HepG2 (cell line): ENCODE measurements around the gene PLPPR2. TPM values are rescaled to one million over a fixed set of nuclear protein-coding genes. Genes with fewer than 3 reads are reported as not detected.

ENCODE experiments used
- ATRX ChIP-seq: sonication (generic); formaldehyde crosslinking; IDR thresholded peaks from 2 replicates; pipeline ENCODE4 v1.4.0; 2020; ENCODE audit warnings: missing genetic modification reagents, borderline replicate concordance
- BRF2 ChIP-seq: sonication (generic); formaldehyde crosslinking; IDR thresholded peaks from 2 replicates; pipeline ENCODE4 v1.8.1; 2022; ENCODE audit warnings: mild to moderate bottlenecking, missing genetic modification reagents
- CENPX ChIP-seq: sonication (generic); formaldehyde crosslinking; IDR thresholded peaks from 2 replicates; pipeline ENCODE4 v1.9.0; 2021; ENCODE audit warnings: mild to moderate bottlenecking, missing genetic modification reagents, moderate library complexity
- HDAC6 ChIP-seq: fragments of 200-600 bp; sonication (generic); IDR thresholded peaks from 2 replicates; pipeline ENCODE4 v1.7.0; 2017; ENCODE audit warnings: mild to moderate bottlenecking, antibody characterized with exemption, low read length, low read depth
- HNRNPUL1 ChIP-seq: fragments of 200-400 bp; formaldehyde crosslinking; IDR thresholded peaks from 2 replicates; pipeline ENCODE4 v1.6.1; 2017; ENCODE audit warnings: low read depth, mild to moderate bottlenecking, low read length, moderate library complexity
- IRF9 ChIP-seq: sonication (generic); formaldehyde crosslinking; IDR thresholded peaks from 2 replicates; pipeline ENCODE4 v1.8.0; 2022; ENCODE audit warnings: missing genetic modification reagents, mild to moderate bottlenecking, borderline replicate concordance
- SNRNP70 ChIP-seq: fragments of 200-400 bp; formaldehyde crosslinking; IDR thresholded peaks from 2 replicates; pipeline ENCODE4 v1.6.1; 2017; ENCODE audit warnings: mild to moderate bottlenecking, low read depth, low read length, moderate library complexity
- ZFYVE20 ChIP-seq: sonication (generic); formaldehyde crosslinking; IDR thresholded peaks from 2 replicates; pipeline ENCODE4 v1.8.0; 2023; ENCODE audit warnings: low read depth, mild to moderate bottlenecking, moderate library complexity, missing genetic modification reagents, borderline replicate concordance
- ZNF160 ChIP-seq: sonication (generic); formaldehyde crosslinking; IDR thresholded peaks from 2 replicates; pipeline ENCODE4 v1.8.0; 2022; ENCODE audit warnings: mild to moderate bottlenecking, inconsistent platforms, missing genetic modification reagents
- ZNF205 ChIP-seq: IDR thresholded peaks from 2 replicates; pipeline ENCODE4 v1.6.1; 2018; ENCODE audit warnings: missing biosample characterization, missing genetic modification reagents
- ZNF558 ChIP-seq: sonication (generic); formaldehyde crosslinking; IDR thresholded peaks from 2 replicates; pipeline ENCODE4 v1.9.0; 2022; ENCODE audit warnings: mild to moderate bottlenecking, missing genetic modification reagents, borderline replicate concordance
- ZNF570 ChIP-seq: sonication (generic); formaldehyde crosslinking; IDR thresholded peaks from 2 replicates; pipeline ENCODE4 v1.4.0; 2020; ENCODE audit warnings: mild to moderate bottlenecking, missing genetic modification reagents, borderline replicate concordance
- polyA plus RNA-seq, 8 experiments: library from polyadenylated mRNA; depleted of rRNA in 3 of 8; stranded (reverse) in 7 of 8; unstranded in 1 of 8; fragments of >200 nt; fragmentation: Illumina TruSeq in 4 of 8; extraction: Trizol in 4 of 8; gene quantifications; 2 replicates each; pipeline versions ENCODE4 v1.2.1 to v1.2.3, GENCODE V29; 2011 to 2016; ENCODE audit warnings: low read depth in 4 of 8, missing spikeins in 1 of 8, mixed read lengths in 1 of 8; ENCODE audit not compliant: insufficient read depth in 1 of 8
- total RNA-seq, 5 experiments: library from RNA; depleted of rRNA; stranded (reverse); fragments of >200 nt; fragmentation: Illumina TruSeq; extraction: Trizol; gene quantifications; 2 replicates each; pipeline ENCODE4 v1.2.3, GENCODE V29; 2016; ENCODE audit warnings: low read depth in 1 of 5
- TF ChIP-seq, protein P1 (sequence below): conservative IDR thresholded peaks from 2 replicates; pipeline ENCODE4 v1.6.1; 2018; ENCODE audit warnings: missing genetic modification reagents
- TF ChIP-seq, protein P2 (sequence below): sonication (generic); formaldehyde crosslinking; IDR thresholded peaks from 2 replicates; pipeline ENCODE4 v1.4.0; 2020; ENCODE audit warnings: mild to moderate bottlenecking, low read depth, missing genetic modification reagents
- TF ChIP-seq, protein P3 (sequence below): sonication (generic); formaldehyde crosslinking; IDR thresholded peaks from 2 replicates; pipeline ENCODE4 v1.8.0; 2022; ENCODE audit warnings: missing genetic modification reagents, mild to moderate bottlenecking, moderate library complexity, borderline replicate concordance
- TF ChIP-seq, protein P4 (sequence below): sonication (generic); formaldehyde crosslinking; IDR thresholded peaks from 2 replicates; pipeline ENCODE4 v1.9.0; 2021; ENCODE audit warnings: missing genetic modification reagents, mild to moderate bottlenecking, borderline replicate concordance
- TF ChIP-seq, protein P5 (sequence below): IDR thresholded peaks from 2 replicates; pipeline ENCODE4 v1.6.1; 2018; ENCODE audit warnings: missing genetic modification reagents, mild to moderate bottlenecking, missing compliant biosample characterization

PLPPR2 gene
- total and polyA plus RNA-seq, 2 of the 13 experiments (the other 11 are each of a cell fraction or from before 2014, with no cell fraction given) = 1.5 to 2.1 TPM

DNA sequence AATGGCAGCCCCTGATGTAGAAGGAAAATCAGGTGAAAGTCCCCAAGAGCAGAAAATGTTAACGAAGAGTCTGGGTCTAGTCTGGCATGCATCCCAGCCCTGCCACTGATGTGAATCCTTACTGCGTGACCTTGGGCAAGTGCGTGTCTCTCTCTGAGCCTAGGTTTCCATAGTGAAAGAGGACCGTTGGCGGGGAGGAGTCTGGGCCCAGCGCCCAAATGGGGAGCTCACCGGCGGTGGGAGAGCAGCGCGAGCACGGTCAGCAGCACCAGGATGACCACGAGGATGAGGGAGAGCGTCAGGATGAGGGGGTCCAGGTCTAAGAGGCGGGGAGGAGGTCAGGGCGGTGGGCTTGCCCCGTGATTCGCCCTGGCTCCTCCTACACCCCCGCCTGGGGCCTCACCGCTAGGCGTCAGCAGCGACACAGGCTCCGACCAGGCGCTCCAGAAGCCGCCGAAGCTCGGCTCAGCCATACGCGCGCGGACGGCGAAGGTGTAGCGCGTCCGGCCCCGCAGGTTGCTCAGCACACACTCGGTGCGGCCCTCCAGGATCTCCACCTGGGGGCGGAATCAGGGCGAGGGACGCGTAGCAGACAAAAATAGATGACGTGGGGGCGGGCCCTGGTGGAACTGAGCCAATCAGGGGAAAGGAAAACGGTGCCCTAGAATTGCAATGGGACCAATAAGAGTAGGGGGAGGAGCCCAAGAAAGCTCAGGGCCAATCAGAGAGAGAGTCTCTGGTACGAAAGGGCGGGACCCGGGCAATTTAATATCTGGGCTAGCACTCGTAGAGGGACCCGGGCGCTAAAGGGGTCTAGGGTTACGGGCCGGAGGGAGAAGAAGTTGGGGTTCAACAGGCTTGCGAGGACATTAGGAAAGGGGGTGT, 25.7 kb downstream of the PLPPR2 start (continued):
- no peak; the same call in 1 of the 2 replicates for TF ChIP-seq BRF2 (CRISPR knock-in tag)
- TF ChIP-seq, protein P1, sequence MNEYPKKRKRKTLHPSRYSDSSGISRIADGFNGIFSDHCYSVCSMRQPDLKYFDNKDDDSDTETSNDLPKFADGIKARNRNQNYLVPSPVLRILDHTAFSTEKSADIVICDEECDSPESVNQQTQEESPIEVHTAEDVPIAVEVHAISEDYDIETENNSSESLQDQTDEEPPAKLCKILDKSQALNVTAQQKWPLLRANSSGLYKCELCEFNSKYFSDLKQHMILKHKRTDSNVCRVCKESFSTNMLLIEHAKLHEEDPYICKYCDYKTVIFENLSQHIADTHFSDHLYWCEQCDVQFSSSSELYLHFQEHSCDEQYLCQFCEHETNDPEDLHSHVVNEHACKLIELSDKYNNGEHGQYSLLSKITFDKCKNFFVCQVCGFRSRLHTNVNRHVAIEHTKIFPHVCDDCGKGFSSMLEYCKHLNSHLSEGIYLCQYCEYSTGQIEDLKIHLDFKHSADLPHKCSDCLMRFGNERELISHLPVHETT (CRISPR knock-in tag) = no peak
- TF ChIP-seq ZFYVE20 = no peak
- TF ChIP-seq ZNF570 = no peak
- no peak for TF ChIP-seq HDAC6
- no peak for TF ChIP-seq ZNF558
- no peak for TF ChIP-seq HNRNPUL1
- TF ChIP-seq, protein P2, sequence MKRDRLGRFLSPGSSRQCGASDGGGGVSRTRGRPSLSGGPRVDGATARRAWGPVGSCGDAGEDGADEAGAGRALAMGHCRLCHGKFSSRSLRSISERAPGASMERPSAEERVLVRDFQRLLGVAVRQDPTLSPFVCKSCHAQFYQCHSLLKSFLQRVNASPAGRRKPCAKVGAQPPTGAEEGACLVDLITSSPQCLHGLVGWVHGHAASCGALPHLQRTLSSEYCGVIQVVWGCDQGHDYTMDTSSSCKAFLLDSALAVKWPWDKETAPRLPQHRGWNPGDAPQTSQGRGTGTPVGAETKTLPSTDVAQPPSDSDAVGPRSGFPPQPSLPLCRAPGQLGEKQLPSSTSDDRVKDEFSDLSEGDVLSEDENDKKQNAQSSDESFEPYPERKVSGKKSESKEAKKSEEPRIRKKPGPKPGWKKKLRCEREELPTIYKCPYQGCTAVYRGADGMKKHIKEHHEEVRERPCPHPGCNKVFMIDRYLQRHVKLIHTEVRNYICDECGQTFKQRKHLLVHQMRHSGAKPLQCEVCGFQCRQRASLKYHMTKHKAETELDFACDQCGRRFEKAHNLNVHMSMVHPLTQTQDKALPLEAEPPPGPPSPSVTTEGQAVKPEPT (CRISPR knock-in tag) = no peak
- no peak for TF ChIP-seq ZNF160 (CRISPR knock-in tag)
- TF ChIP-seq, protein P3, sequence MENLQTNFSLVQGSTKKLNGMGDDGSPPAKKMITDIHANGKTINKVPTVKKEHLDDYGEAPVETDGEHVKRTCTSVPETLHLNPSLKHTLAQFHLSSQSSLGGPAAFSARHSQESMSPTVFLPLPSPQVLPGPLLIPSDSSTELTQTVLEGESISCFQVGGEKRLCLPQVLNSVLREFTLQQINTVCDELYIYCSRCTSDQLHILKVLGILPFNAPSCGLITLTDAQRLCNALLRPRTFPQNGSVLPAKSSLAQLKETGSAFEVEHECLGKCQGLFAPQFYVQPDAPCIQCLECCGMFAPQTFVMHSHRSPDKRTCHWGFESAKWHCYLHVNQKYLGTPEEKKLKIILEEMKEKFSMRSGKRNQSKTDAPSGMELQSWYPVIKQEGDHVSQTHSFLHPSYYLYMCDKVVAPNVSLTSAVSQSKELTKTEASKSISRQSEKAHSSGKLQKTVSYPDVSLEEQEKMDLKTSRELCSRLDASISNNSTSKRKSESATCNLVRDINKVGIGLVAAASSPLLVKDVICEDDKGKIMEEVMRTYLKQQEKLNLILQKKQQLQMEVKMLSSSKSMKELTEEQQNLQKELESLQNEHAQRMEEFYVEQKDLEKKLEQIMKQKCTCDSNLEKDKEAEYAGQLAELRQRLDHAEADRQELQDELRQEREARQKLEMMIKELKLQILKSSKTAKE (CRISPR knock-in tag) = no peak
- TF ChIP-seq IRF9 (CRISPR knock-in tag) = no peak; the same call in 1 of the 2 replicates
- no peak for TF ChIP-seq ATRX (CRISPR knock-in tag)
- TF ChIP-seq, protein P4, sequence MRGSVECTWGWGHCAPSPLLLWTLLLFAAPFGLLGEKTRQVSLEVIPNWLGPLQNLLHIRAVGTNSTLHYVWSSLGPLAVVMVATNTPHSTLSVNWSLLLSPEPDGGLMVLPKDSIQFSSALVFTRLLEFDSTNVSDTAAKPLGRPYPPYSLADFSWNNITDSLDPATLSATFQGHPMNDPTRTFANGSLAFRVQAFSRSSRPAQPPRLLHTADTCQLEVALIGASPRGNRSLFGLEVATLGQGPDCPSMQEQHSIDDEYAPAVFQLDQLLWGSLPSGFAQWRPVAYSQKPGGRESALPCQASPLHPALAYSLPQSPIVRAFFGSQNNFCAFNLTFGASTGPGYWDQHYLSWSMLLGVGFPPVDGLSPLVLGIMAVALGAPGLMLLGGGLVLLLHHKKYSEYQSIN (CRISPR knock-in tag) = no peak
- TF ChIP-seq ZNF205 = no peak
- TF ChIP-seq, protein P5, sequence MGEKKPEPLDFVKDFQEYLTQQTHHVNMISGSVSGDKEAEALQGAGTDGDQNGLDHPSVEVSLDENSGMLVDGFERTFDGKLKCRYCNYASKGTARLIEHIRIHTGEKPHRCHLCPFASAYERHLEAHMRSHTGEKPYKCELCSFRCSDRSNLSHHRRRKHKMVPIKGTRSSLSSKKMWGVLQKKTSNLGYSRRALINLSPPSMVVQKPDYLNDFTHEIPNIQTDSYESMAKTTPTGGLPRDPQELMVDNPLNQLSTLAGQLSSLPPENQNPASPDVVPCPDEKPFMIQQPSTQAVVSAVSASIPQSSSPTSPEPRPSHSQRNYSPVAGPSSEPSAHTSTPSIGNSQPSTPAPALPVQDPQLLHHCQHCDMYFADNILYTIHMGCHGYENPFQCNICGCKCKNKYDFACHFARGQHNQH (CRISPR knock-in tag) = peak; percentile 52; the same call in 1 of the 2 replicates
- no peak for TF ChIP-seq CENPX (CRISPR knock-in tag)
- no peak for TF ChIP-seq SNRNP70
